Globus pallidus (tissue), 1 donor: Measurements from ENCODE around the gene CATSPERE.
"Not testable (repeated sequence)": the region's sequence is repeated elsewhere in the genome, so short reads cannot be mapped to it uniquely, and the experiment has no call there.

ENCODE experiments used
- DNase-seq: peaks from one replicate; pipeline ENCODE4 v3.0.0-alpha.2; 2015; ENCODE audit warnings: low spot score

CATSPERE gene

DNA sequence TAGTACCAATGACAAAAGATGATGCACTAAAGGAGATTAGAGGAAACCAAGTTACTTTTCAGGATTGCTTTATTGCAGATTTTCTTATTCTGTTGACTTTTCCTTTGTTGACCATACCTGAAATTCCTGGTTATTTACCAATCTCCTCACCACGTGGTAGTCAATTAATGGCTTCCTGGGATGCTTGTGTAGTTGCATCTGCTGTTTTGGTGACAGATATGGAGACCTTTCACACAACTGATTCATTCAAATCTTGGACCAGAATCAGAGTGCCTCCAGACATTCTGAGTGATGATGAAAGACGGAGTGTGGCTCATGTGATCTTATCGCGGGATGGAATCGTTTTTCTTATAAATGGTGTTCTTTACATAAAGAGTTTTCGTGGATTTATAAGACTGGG is 91.3 kb downstream of the CATSPERE start:
- DNase-seq = no peak

DNA sequence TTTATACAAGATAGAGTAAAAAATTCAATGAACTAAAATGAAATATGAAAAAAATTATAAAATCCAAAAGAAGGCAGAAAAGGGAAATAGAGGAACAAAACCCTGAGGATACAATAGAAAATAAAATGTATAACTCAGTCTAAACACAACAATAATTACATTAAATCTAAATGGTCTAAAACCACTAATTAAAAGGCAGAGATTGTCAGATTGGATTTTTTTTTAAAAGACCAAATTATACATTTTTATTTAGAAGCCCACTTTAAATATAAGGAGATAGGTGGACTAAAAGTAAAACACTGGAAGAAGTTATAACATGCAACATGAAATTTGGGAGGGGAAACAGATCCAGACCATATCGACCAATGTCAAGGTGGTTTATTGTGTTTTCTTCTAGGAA is 95.2 kb downstream of the CATSPERE start:
- DNase-seq = no peak

DNA sequence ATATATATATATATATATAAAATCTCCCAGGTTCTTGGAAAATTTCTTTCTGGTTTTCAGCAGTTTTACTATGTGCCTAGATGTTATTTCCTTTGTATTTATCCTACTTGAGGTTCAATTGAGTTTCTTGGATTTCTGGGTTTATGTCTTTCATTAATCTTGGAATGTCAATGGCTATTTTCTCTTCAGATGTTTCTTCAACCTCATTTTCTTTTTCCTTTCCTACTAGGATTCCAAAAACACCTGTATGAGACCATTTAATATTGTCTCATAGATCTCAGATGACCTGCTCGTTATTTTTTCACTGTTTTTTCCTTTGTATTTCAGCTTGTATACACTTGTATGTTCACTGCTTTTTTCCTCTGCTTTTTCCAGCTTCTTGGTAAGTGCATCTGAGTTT is 96.5 kb downstream of the CATSPERE start:
- DNase-seq = no peak

DNA sequence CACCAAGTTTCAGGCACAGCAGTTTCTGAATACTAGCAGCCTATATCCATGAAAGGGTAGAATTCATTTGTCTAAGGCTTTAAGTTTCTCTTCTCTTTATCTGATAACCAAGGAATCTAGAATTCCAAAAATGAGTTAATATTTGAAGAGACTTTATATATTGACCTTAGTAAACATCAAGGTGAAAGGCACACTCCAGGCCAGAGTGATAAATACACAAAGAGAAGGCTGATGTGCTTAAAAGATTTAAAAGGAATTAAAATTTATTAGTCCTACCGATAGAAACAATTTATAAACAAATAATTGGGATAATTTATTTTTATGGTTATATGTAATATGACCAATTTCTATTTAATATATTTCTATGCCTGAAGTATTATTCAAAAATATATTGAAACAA is 98.5 kb downstream of the CATSPERE start:
- DNase-seq = no peak

DNA sequence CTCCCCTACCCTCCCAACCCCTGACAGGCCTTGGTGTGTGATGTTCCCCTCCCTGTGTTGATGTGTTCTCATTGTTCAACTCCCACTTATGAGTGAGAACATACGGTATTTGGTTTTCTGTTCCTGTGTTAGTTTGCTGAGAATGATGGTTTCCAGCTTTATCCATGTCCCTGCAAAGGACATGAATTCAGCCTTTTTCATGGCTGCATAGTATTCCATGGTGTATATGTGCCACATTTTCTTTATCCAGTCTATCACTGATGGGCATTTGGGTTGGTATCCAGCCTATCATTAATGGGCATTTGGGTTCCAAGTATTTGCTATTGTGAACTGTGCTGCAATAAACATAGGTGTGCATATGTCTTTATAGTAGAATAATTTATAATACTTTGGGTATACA is 101.8 kb downstream of the CATSPERE start:
- not testable (repeated sequence) for DNase-seq

DNA sequence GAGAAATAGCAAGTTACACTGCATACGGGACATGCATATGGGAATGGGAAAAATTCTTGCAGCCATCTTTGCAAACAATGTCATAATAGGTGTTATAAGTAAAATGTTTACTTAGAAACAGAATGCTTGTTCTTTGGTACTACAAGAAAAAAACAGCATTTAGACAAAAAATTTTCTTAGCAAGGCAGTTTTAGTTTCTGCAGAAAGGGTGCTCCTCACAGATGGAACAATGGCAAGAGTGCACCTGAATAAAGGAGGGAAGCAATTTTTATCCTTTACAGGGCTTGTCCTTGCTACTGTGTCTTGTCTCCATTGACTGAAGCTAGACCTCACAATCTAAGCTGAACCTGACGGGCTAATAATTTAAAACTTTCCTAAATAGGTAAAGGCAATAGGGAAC is 112.7 kb downstream of the CATSPERE start:
- no peak for DNase-seq

DNA sequence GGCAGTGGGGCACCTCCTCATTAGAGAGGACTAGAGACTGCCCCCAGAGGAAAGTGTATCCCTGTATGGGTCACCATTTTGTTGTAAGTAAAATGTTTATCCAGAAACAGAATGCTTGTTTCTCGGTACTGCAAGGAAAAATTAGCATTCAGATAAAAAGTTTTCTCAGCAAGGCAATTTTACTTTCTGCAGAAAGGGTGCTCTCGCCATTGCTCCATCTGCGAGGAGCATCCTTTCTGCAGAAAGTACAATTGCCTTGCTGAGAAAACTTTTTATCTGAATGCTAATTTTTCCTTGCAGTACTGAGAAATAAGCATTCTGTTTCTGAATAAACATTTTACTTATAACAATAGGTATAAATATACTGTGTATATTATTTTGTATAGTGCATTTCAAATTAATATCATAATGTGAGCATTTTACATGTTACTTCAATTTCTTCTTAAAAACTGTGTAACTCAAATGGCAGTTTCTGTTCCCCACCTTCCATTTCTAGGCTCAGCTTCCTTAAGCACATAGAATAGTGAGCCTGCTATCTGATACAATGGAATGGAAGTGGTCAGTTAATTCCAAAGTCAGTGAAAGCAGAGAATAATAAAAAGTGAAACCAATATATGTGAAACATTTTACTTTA is 115.3 kb downstream of the CATSPERE start:
- no peak for DNase-seq

DNA sequence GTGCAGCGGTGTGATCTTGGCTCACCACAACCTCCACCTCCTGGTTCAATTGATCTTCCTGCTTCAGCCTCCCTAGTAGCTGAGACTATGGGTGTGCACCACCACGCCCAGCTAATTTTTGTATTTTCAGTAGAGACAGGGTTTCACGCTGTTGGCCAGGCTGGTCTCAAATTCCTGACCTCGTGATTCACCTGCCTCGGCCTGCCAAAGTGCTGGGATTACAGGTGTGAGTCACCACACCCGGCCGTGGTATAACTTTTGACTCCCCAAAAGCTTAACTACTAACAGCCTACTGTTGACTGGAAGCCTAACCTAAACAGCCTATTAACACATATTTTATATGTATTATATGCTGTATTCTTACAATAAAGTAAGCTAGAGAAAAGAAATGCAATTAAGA is 117.1 kb downstream of the CATSPERE start:
- DNase-seq = not testable (repeated sequence)

DNA sequence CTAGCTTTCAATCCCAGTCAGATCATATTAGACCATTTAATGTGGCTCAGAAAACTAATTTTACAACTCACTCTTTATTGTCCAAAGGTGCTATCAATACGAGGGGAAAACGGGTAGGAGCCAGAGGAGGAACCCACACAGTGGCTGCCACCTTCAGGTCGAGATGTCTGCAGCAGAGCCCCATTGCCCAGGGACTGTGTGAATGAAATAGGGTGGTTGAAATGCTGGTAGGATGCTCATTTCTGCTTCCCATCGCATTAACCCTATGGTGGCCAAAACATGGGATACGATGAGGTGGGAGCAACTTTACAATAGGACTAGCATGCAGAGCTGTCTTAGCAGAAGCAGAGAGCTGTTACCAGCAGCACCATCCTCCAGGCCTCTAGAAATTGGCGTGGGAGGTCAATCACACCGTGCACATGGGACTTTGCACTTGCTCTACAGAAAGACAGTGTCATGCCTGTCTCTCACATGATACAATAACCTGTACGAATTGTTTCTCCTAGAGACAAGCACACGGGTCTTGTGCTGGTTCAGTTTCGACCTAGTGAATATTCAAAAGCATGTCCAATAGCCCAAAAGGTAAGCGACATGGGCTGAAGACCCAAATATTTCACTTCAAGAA is 122.4 kb downstream of the CATSPERE start:
- no peak for DNase-seq

DNA sequence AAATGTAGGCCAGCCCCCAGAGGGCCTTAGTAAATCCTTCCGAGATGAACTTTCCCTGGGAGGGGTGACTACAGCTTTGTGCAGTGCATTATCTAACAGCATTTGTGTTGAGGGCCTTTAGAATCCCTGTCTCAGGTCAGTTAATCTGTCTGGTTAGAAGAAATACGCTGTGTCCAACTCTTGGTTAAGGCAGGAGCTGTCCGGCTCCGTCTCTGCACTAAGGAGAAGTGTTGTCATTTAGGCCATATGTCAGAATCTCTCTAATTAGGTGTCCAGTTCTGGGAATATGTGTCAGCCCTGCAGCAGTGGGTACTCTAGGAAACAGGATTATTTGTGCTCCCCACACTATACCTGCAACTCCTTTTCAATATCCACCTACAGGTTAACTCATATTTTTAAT is 124.8 kb downstream of the CATSPERE start:
- DNase-seq = no peak

DNA sequence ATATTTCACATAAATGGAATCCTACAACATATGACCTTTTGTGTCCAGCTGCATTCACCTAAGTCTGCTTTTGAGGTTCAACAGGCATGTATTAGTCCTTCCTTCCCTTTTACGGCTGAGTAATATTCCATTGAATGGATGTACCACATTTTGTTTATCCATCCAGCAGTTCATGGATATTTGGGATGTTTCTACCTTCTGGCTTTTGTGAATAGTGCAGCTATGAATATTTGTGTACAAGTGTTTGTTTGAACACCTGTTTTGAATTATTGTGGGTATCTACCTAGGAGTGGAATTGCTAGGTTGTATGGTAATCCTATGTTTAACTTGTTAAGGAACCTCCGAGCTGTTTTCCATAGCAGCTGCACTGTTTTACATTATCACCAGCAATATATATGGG is 129.6 kb downstream of the CATSPERE start:
- no peak for DNase-seq

DNA sequence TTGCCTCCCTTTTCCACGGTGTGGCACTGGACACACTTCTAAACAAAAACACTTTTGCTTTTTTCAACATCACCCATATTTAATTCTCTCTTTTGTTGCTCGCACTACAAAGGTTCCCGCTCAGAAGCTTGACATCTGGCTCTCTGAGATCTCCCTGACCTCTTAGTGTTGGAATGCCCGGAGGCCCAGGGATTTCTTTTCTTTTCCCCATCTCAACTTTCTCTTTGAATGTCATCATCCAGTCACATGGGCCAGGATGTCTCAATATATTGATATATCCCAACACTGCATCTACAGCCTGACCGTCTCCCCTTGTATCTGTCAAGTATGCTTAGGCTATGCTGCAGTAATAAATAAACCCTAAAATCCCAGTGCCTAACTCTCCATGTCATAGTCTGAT is 137.5 kb downstream of the CATSPERE start:
- no peak for DNase-seq

DNA sequence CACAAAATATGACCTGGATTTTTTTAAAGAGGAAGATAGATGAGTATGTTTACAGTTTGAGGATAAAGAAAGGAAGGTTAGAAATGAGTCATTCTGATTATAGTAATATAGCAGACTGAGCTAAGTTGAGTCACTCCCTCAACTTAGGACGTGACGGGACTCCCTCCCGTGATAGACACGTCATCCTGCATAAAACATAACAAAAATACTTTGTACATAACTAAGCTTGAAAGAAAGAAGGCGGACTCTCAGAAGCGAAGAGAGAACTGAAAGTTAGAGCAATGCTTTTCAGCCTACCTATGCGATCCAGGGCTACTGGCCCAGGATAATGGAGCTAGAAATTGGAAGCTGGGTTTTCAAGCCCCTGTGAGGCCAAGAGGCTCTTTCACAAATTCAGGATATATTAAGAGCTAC is 138.9 kb downstream of the CATSPERE start:
- no peak for DNase-seq

DNA sequence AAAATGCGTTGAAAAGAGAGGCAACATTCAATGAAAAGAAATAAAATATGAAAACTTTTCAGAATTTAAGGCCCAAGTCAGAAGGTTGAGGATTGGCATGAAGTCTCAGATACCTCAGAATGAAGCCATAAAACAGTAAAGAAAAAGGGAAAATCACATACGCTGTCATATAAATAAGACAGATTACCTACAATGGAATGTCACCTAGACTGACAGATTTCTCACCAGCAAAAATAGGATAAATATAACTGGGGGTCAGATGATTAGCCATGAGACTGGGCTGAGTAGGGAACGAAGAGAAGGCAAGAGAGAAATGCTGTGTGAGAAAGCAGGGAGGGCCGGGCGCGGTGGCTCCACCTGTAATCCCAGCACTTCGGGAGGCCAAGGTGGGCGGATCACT is 140.3 kb downstream of the CATSPERE start:
- DNase-seq = no peak

DNA sequence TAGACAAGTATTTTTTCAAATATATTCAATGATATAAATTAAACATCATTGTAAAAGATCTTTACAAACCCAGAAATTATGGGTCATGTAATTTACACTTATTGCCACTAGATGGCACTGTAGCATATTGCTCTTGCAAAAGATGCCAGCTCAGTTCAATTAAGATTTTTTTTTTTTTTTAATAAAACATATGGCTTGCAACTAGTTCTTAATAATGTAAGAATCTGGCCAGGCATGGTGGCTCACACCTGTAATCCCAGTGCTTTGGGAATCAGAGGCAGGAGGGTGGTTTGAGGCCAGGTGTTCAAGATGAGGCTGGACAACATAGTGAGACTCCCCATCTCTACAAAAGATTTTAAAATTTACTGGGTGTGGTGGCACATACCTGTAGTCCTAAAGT is 142.4 kb downstream of the CATSPERE start:
- DNase-seq = peak; percentile 10

DNA sequence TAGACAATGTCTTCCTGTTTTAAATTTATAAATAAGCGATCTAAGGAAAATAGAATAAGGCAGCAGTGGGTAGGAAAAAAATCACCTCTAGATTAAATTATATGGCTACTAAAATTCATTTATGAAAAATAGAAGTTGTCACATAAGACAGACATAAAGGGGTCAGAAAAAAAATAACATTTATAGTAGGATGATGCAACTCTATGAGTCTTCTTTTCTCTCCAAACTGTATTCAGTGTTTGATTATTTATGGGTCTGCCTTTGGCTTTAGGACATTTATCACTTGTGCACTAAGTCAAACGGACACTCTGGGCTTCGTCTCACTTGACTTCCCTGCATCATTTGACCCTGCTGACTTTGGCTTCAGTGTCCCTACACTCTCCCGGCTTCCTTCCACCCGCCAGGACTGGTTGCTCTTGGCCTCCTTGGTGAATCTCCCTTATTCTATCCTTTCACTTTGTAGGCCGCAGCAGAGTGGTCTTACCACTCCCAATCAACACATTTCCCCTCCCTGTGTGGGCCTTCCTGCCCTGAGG is 144.8 kb downstream of the CATSPERE start:
- no peak for DNase-seq

DNA sequence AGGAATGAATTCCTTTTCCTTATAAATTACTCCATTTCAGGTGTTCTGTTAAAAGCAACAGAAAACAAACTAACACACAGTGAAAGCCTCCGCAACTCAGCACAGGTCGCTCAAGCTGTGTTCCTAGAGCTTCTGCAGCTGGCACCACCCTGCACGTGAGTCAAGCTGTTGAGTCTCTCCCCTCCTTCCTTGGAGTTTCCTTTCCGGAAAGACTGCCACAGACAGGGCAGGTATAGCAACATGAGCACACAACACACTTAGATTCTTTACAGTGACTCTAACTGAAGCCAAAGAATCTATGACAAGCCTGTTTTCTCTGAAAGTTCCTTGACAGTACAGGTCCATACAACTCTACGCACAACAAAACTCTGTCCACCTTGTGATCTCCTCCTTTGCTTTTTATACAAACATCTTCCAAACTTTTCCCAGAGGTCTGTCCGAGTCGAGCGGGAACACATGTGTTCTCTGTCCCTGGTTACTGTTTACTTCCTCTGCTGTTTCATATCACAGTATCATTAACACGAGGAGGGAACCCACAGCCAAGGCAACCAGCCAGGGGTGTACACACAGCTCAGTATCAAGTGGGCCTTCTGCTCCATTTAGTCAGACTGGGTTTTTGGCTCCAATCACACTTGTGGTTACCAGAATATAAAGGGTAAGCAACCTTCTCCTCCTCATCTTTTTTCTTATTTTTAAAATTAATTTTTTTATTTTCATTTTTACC is 153.2 kb downstream of the CATSPERE start:
- DNase-seq = no peak

DNA sequence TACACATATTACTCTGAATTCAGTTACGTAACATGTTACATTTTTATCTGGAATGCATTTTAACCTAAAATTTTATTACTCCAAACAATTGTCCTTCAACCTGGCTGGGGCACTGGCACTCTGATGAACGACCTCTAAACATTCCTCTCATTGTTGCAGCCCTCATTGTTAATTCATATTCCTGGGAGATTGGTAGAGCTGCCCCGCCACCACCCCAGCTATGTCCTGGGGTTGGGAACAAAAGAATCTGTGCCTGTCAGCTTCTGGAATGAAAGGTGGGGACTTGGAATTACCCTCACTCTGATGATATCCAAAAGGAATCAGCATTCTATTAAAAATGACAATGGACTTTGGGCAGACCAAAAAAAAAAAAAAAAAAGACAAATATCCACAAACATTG is 153.8 kb downstream of the CATSPERE start:
- no peak for DNase-seq

DNA sequence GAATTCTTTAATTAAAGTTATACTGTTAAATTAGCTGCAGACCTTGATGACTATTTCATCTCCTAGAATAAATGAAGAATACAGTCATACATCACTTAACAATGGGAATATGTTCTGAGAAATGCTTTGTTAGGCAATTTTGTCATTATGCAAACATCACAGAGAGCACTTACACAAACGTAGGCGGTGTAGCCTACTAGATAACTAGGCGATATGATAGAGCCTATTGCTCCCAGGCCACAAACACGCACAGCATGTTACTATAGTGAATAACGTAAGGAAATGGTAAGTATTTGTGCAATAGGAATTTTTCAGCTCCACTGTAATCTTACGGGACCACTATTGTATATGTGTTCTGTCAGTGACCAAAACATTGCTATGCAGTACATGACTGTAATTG is 154.2 kb downstream of the CATSPERE start:
- DNase-seq = no peak

DNA sequence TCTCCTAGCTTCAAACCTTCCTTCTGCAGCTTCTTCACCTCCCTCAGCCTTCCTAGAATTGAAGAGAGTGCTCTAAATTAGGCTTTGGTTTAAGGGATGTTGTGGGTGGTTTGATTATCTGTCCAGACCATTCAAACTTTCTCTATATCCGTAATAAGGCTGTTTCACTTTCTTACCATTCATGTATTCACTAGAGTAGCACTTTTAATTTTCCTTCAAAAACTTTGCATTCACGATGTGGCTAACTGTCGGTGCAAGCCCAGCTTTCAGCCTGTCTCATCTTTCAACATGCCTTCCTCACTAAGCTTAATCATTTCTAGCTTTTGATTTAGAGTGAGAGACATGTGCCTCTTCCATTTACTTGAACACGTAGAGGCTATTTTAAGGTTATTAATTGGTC is 165.6 kb downstream of the CATSPERE start:
- no peak for DNase-seq

DNA sequence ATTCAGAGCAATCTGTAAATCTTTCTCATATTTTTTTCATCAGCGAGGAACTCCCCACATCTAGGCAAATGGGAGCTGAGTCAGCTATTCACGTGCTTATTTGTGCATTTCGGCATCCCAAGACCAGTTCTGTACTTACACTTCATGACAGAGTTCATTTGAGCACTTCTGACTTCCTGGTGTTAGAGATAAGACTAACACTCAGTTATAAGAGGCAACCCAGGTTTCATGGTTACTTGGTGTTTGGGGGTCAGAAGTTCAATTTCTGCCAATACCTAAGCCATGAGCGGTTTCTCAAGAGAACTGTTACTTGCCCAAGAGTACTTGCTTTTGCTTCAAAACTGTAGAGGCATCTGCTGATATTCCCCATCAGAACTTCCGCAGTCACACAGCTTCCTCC is 167.7 kb downstream of the CATSPERE start:
- no peak for DNase-seq

DNA sequence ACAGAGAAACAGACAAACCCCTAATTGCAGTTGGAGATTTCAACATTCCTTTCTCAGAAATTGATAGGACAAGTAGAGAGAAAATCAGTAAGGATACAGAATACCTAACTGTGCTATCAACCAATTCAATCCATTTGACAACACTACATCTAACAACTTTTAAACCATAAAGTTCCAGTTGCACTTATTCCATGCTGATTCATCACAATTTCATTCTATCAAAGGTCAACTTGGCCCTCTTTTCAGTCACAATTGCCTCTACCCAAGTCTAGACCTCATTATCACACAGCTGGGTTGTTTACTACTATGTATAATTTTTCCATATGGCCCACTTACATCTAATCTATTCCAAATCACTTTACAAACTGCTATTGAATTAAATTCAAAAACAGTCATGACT is 172.1 kb downstream of the CATSPERE start:
- no peak for DNase-seq

DNA sequence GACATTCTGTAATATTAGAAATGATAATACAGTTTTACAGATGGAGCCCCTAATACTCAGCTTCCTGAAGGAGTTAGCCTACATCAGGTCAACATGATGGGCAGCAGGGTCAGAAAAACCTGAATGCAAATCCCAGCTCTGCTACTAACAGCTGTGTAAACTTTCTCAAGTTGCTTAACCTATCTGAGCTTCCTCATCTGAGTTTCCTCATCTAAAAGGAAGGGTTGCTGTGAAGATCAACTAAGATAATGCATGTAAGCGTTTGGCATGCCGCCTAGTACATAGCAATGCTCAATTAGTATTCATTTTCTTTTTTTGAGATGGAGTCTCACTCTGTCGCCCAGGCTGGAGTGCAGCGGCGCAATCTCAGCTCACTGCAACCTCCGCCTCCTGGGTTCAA is 173.5 kb downstream of the CATSPERE start:
- no peak for DNase-seq
